BLaER1 treated with 17β-estradiol and CSF1 and Interleukin-3, amounts not matched to agents 10 nM and 100 nM (cell line): ENCODE results near the gene KCNK15.
A peak's percentile ranks its signal among the peaks of the same experiment; 100 is the strongest.

ENCODE experiments used
- H3K27ac ChIP-seq, 11 experiments: shearing (Covaris generic); formaldehyde crosslinking; 2 replicates each; pipeline ENCODE4 v1.8.1; 2022
- H3K27me3 ChIP-seq, 11 experiments: shearing (Covaris generic); formaldehyde crosslinking; 2 replicates each; pipeline ENCODE4 v1.8.1; 2022
- H3K36me3 ChIP-seq, 11 experiments: shearing (Covaris generic); formaldehyde crosslinking; 2 replicates each; pipeline ENCODE4 v1.8.1; 2022
- H3K4me1 ChIP-seq, 10 experiments: shearing (Covaris generic); formaldehyde crosslinking; 2 replicates each; pipeline ENCODE4 v1.8.1; 2022
- H3K4me2 ChIP-seq, 11 experiments: shearing (Covaris generic); formaldehyde crosslinking; 2 replicates each; pipeline ENCODE4 v1.8.1; 2022
- H3K4me3 ChIP-seq, 10 experiments: shearing (Covaris generic); formaldehyde crosslinking; 2 replicates each; pipeline ENCODE4 v1.8.1; 2022
- H3K9ac ChIP-seq, 11 experiments: shearing (Covaris generic); formaldehyde crosslinking; 2 replicates each; pipeline ENCODE4 v1.8.1; 2022
- H3K9me3 ChIP-seq, 11 experiments: shearing (Covaris generic); formaldehyde crosslinking; replicated peaks in 1 of 11; 2 replicates each; pipeline ENCODE4 v1.8.1; 2022
- H4K20me1 ChIP-seq, 11 experiments: shearing (Covaris generic); formaldehyde crosslinking; 2 replicates each; pipeline ENCODE4 v1.8.1; 2022
- Cebpa-rat ChIP-seq, 11 experiments: shearing (Covaris generic); IDR thresholded peaks; 2 replicates each; pipeline ENCODE4 v1.8.1; 2022

The KCNK15 gene

GRCh38 chr20:44737116-44737515 lies 8.5 kb upstream of the KCNK15 start:
- Histone ChIP-seq H3K27me3 (no peaks in the 10 kb centered on the region), H3K27ac (no peak overlapping the region), H4K20me1 (no peaks in the 10 kb centered on the region; a peak in 1 of 22 replicates), H3K9ac (no peak overlapping the region), H3K4me1 (peaks cover 0 to 13% (median 5%) of the 10 kb centered on the region in 10 experiments; a peak in 5 of 20 replicates), H3K4me2 (peak overlapping the region in 7 of 11 experiments; percentile 2 to 39 (median 12); a peak in 5 of 22 replicates), H3K4me3 (no peak overlapping the region; a peak in 1 of 20 replicates), H3K36me3 (no peaks in the 10 kb centered on the region), H3K9me3 (peaks cover 10 to 28% (median 18%) of the 10 kb centered on the region in 11 experiments)
- no peak for TF ChIP-seq Cebpa-rat (IDR thresholded peaks at IDR 0.05)

- H3K27ac ChIP-seq, result no peak overlapping the region
- H3K36me3 ChIP-seq, result no peaks in the 10 kb centered on the region
- TF ChIP-seq Cebpa-rat (IDR thresholded peaks at IDR 0.05), result no peak
- H3K4me2 ChIP-seq, result peak overlapping the region in 6 of 11 experiments; percentile 1 to 31 (median 9); a peak in 7 of 22 replicates
- no peak overlapping the region for H3K9ac ChIP-seq
- H4K20me1 ChIP-seq, result no peaks in the 10 kb centered on the region
- H3K4me3 ChIP-seq, result no peak overlapping the region
- H3K27me3 ChIP-seq, result peaks cover 0 to 7% (median 0%) of the 10 kb centered on the region in 11 experiments; a peak in 6 of 22 replicates
- H3K4me1 ChIP-seq, result peaks cover 0 to 13% (median 6%) of the 10 kb centered on the region in 10 experiments; a peak in 5 of 20 replicates
- H3K9me3 ChIP-seq, result peaks cover 10 to 28% (median 18%) of the 10 kb centered on the region in 11 experiments
These were observed 6.7 kb upstream of the KCNK15 start for GRCh38 chr20:44738813-44739477.

GRCh38 chr20:44739942-44740341 lies 5.7 kb upstream of the KCNK15 start:
- no peak overlapping the region for H3K9ac ChIP-seq
- no peak overlapping the region for H3K4me3 ChIP-seq
- no peaks in the 10 kb centered on the region for H3K36me3 ChIP-seq
- H3K4me2 ChIP-seq, result no peak overlapping the region
- peaks cover 0 to 17% (median 9%) of the 10 kb centered on the region in 11 experiments; a peak in 17 of 22 replicates for H3K27me3 ChIP-seq
- no peak overlapping the region for H3K27ac ChIP-seq
- no peaks in the 10 kb centered on the region for H4K20me1 ChIP-seq
- TF ChIP-seq Cebpa-rat (IDR thresholded peaks at IDR 0.05), result no peak
- H3K4me1 ChIP-seq, result peaks cover 0 to 13% (median 6%) of the 10 kb centered on the region in 10 experiments; a peak in 5 of 20 replicates
- peaks cover 10 to 28% (median 18%) of the 10 kb centered on the region in 11 experiments for H3K9me3 ChIP-seq

- H3K27me3 ChIP-seq, result peaks cover 15 to 37% (median 28%) of the 10 kb centered on the region in 11 experiments
- peaks cover 4 to 24% (median 9%) of the 10 kb centered on the region in 10 experiments; a peak in 16 of 20 replicates for H3K4me1 ChIP-seq
- no peaks in the 10 kb centered on the region for H4K20me1 ChIP-seq
- H3K36me3 ChIP-seq, result no peaks in the 10 kb centered on the region
- H3K9me3 ChIP-seq, result peaks cover 0 to 13% (median 6%) of the 10 kb centered on the region in 11 experiments; a peak in 10 of 22 replicates
- H3K9ac ChIP-seq, result no peak overlapping the region
- H3K4me3 ChIP-seq, result no peak overlapping the region
- no peak for TF ChIP-seq Cebpa-rat (IDR thresholded peaks at IDR 0.05)
- H3K4me2 ChIP-seq, result 0 out of 22 replicates have a peak overlapping the region, but pooled peaks of 1 of the 11 experiments have one; percentile 2
- no peak overlapping the region for H3K27ac ChIP-seq
These were observed 3.2 kb upstream of the KCNK15 start for GRCh38 chr20:44742304-44743079.

GRCh38 chr20:44743080-44743701 lies 2.5 kb upstream of the KCNK15 start:
- no peak overlapping the region for H3K9ac ChIP-seq
- H3K4me3 ChIP-seq, result no peak overlapping the region
- peaks cover 15 to 37% (median 28%) of the 10 kb centered on the region in 11 experiments for H3K27me3 ChIP-seq
- H4K20me1 ChIP-seq, result no peaks in the 10 kb centered on the region
- no peak overlapping the region for H3K27ac ChIP-seq
- no peaks in the 10 kb centered on the region for H3K36me3 ChIP-seq
- peaks cover 0 to 7% (median 0%) of the 10 kb centered on the region in 11 experiments; a peak in 5 of 22 replicates for H3K9me3 ChIP-seq
- H3K4me2 ChIP-seq, result no peak overlapping the region
- no peak for TF ChIP-seq Cebpa-rat (IDR thresholded peaks at IDR 0.05)
- peaks cover 4 to 23% (median 9%) of the 10 kb centered on the region in 10 experiments; a peak in 16 of 20 replicates for H3K4me1 ChIP-seq

GRCh38 chr20:44743916-44744655 lies 1.6 kb upstream of the KCNK15 start:
- H3K4me2 ChIP-seq, result no peak overlapping the region
- no peak overlapping the region for H3K4me3 ChIP-seq
- H4K20me1 ChIP-seq, result no peaks in the 10 kb centered on the region
- no peak for TF ChIP-seq Cebpa-rat (IDR thresholded peaks at IDR 0.05)
- H3K9me3 ChIP-seq, result no peaks in the 10 kb centered on the region
- no peaks in the 10 kb centered on the region for H3K36me3 ChIP-seq
- H3K27me3 ChIP-seq, result peaks cover 15 to 37% (median 28%) of the 10 kb centered on the region in 11 experiments
- H3K4me1 ChIP-seq, result peaks cover 4 to 17% (median 8%) of the 10 kb centered on the region in 10 experiments; a peak in 16 of 20 replicates
- no peak overlapping the region for H3K9ac ChIP-seq
- H3K27ac ChIP-seq, result no peak overlapping the region

GRCh38 chr20:44745122-44745597 lies 505 bp upstream of the KCNK15 start:
- no peaks in the 10 kb centered on the region for H3K9me3 ChIP-seq
- no peaks in the 10 kb centered on the region for H3K36me3 ChIP-seq
- no peak overlapping the region for H3K4me3 ChIP-seq
- TF ChIP-seq Cebpa-rat (IDR thresholded peaks at IDR 0.05), result no peak
- no peaks in the 10 kb centered on the region for H4K20me1 ChIP-seq
- peaks cover 15 to 37% (median 28%) of the 10 kb centered on the region in 11 experiments for H3K27me3 ChIP-seq
- H3K4me2 ChIP-seq, result peak overlapping the region in 3 of 11 experiments; percentile 48 to 55 (median 55); a peak in 3 of 22 replicates
- H3K27ac ChIP-seq, result no peak overlapping the region
- H3K9ac ChIP-seq, result no peak overlapping the region
- H3K4me1 ChIP-seq, result peaks cover 6 to 23% (median 11%) of the 10 kb centered on the region in 10 experiments; a peak in 18 of 20 replicates
